ENCODE data around the gene USP6NL. TPM values are rescaled to one million over a fixed set of nuclear protein-coding genes. Genes with fewer than 3 reads are reported as not detected.

Gene USP6NL
- total RNA-seq, 1 experiment from 2014 or later = 38.7 TPM

GRCh38 chr10:11454160-11454559, 157.3 kb downstream of the USP6NL start:
- no peaks in the 10 kb centered on the region for H3K27me3 ChIP-seq (replicated peaks; ENCODE audit: insufficient read depth, low read depth, low read length, poor library complexity)
- H3K36me3 ChIP-seq (ENCODE audit: insufficient read depth, low read length, poor library complexity, severe bottlenecking) = no peaks in the 10 kb centered on the region
- BruUV-seq (replicated peaks) = no TSS peak
- TF ChIP-seq, protein P1, sequence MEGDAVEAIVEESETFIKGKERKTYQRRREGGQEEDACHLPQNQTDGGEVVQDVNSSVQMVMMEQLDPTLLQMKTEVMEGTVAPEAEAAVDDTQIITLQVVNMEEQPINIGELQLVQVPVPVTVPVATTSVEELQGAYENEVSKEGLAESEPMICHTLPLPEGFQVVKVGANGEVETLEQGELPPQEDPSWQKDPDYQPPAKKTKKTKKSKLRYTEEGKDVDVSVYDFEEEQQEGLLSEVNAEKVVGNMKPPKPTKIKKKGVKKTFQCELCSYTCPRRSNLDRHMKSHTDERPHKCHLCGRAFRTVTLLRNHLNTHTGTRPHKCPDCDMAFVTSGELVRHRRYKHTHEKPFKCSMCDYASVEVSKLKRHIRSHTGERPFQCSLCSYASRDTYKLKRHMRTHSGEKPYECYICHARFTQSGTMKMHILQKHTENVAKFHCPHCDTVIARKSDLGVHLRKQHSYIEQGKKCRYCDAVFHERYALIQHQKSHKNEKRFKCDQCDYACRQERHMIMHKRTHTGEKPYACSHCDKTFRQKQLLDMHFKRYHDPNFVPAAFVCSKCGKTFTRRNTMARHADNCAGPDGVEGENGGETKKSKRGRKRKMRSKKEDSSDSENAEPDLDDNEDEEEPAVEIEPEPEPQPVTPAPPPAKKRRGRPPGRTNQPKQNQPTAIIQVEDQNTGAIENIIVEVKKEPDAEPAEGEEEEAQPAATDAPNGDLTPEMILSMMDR (conservative IDR thresholded peaks at IDR 0.05; ENCODE audit: low read depth, low read length) = no peak
- no peak for TF ChIP-seq EZH2 (IDR thresholded peaks at IDR 0.05; ENCODE audit: borderline replicate concordance, low read depth, low read length, poor library complexity, severe bottlenecking)
- ChIA-PET CTCF (no interaction called here), POLR2A (ENCODE audit: low non-redundant PET) (no interaction called here)
- no peak overlapping the region for H3K27ac ChIP-seq (ENCODE audit: low read depth, low read length, poor library complexity, severe bottlenecking)
- DNase-seq (ENCODE audit: low spot score) = no peak
- H3K9me3 ChIP-seq (ENCODE audit: low read depth, low read length, poor library complexity, severe bottlenecking) = no peaks in the 10 kb centered on the region
- no peaks in the 10 kb centered on the region for H3K4me1 ChIP-seq (ENCODE audit: insufficient read depth, low read length, poor library complexity, severe bottlenecking)
- intact Hi-C loops (cut with micrococcal nuclease; ENCODE audit: unreplicated experiment) = no loop called here
- H3K4me3 ChIP-seq (ENCODE audit: low read depth, low read length, poor library complexity, severe bottlenecking) = no peak overlapping the region

DNA sequence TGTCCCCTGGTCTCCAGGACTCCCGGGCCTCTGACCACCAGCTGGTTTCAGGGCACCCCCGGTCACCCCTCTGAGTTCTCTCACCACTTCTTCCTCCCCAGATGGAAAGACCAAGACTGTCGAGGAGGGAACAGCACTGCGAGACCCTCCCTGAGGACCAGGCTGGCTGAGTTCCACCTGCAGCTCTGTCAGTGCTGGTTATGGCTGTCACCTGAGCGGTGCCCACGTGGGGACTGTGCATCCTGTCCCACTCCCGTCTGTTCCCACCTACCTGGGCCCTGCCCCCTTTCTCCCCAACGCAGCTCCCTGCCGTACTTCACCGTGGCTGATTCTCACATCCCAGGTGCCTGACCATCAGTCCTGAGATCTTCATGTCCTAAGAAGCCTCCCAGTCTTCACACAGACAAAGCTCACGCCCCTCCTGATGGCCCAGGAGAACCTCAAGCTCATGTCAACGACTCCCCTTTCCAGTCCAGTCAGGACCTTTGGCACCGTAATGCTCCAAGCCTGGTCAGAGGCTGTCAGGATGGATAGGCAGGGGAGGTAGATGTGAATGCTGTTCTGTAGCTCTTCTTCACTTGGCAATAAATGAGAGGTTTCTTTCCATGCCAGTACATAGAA, 159.7 kb downstream of the USP6NL start:
- H3K4me1 ChIP-seq (ENCODE audit: insufficient read depth, low read length, poor library complexity, severe bottlenecking) = peaks cover 4% of the 10 kb centered on the region
- H3K27ac ChIP-seq (ENCODE audit: low read depth, low read length, poor library complexity, severe bottlenecking) = no peak overlapping the region
- H3K27me3 ChIP-seq (replicated peaks; ENCODE audit: insufficient read depth, low read depth, low read length, poor library complexity) = no peaks in the 10 kb centered on the region
- H3K4me3 ChIP-seq (ENCODE audit: low read depth, low read length, poor library complexity, severe bottlenecking) = no peak overlapping the region
- intact Hi-C loops (cut with micrococcal nuclease; ENCODE audit: unreplicated experiment) = no loop called here
- POLR2A ChIA-PET (ENCODE audit: low non-redundant PET) = no interaction called here
- CTCF ChIA-PET = interaction anchor here (0.6 kb wide), 1 partner anchor 104 kb away, joined by 3 read pairs; no protein-coding TSS in a partner anchor
- no peak for TF ChIP-seq EZH2 (IDR thresholded peaks at IDR 0.05; ENCODE audit: borderline replicate concordance, low read depth, low read length, poor library complexity, severe bottlenecking)
- TF ChIP-seq, protein P1 (conservative IDR thresholded peaks at IDR 0.05; ENCODE audit: low read depth, low read length) = no peak
- DNase-seq (ENCODE audit: low spot score) = no peak
- BruUV-seq (replicated peaks) = no TSS peak
- no peaks in the 10 kb centered on the region for H3K9me3 ChIP-seq (ENCODE audit: low read depth, low read length, poor library complexity, severe bottlenecking)
- H3K36me3 ChIP-seq (ENCODE audit: insufficient read depth, low read length, poor library complexity, severe bottlenecking) = no peaks in the 10 kb centered on the region

DNA sequence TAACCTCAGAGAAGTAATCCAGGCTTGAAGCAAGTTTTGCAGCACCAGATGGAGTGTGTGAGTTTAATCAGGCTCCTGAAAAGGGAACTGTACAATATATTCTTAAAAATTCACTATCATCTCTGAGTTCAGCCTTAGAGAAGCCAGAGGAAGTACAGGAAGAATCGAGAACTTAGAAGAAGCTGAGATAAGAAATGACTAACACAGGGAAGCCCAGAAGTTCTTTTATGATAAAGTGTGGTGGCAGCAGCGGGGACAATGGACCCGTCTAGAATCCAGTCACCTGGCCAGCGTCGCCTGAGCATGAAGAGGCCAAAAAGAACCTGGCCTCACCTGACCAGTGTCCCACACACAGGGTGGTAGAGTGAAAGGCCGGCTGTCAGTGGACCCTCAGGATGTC, 161.0 kb downstream of the USP6NL start:
- DNase-seq (ENCODE audit: low spot score) = no peak
- no TSS peak for BruUV-seq (replicated peaks)
- no peaks in the 10 kb centered on the region for H3K36me3 ChIP-seq (ENCODE audit: insufficient read depth, low read length, poor library complexity, severe bottlenecking)
- TF ChIP-seq, protein P1 (conservative IDR thresholded peaks at IDR 0.05; ENCODE audit: low read depth, low read length) = no peak
- TF ChIP-seq EZH2 (IDR thresholded peaks at IDR 0.05; ENCODE audit: borderline replicate concordance, low read depth, low read length, poor library complexity, severe bottlenecking) = no peak
- no peaks in the 10 kb centered on the region for H3K27me3 ChIP-seq (replicated peaks; ENCODE audit: insufficient read depth, low read depth, low read length, poor library complexity)
- H3K4me3 ChIP-seq (ENCODE audit: low read depth, low read length, poor library complexity, severe bottlenecking) = no peak overlapping the region
- H3K4me1 ChIP-seq (ENCODE audit: insufficient read depth, low read length, poor library complexity, severe bottlenecking) = peaks cover 4% of the 10 kb centered on the region
- POLR2A ChIA-PET (ENCODE audit: low non-redundant PET) = no interaction called here
- H3K27ac ChIP-seq (ENCODE audit: low read depth, low read length, poor library complexity, severe bottlenecking) = no peak overlapping the region
- intact Hi-C loops (cut with micrococcal nuclease; ENCODE audit: unreplicated experiment) = no loop called here
- no peaks in the 10 kb centered on the region for H3K9me3 ChIP-seq (ENCODE audit: low read depth, low read length, poor library complexity, severe bottlenecking)
- CTCF ChIA-PET = no interaction called here

All from A673 (cell line).